ENCODE data around the gene RPL37A. TPM values are rescaled to one million over a fixed set of nuclear protein-coding genes. Genes with fewer than 3 reads are reported as not detected.
A peak's percentile ranks its signal among the peaks of the same experiment; 100 is the strongest.
"Not testable (repeated sequence)": the region's sequence is repeated elsewhere in the genome, so short reads cannot be mapped to it uniquely, and the experiment has no call there.

The RPL37A gene
- polyA plus RNA-seq, 12 donors = 3,306 to 5,343 (median 4,126) TPM; not detected in 1

DNA sequence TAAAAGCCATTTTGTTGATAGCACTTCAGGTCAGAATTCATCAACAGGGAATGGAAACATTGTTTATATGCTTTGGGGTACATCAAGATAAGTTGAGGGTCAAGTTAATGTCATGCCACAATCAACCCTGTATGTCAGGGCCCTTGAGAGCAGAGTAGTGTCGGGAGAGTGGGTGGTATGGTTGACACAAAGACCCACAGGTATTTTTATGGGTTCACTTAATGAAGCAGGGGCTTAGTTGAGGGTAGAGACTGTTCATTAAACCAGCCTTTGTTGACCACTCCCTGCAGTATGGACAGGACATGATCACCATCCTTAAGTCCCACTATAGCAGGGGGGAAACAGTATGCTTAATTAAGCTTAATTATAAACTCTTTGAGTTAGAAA lies 5.7 kb downstream of the RPL37A start:
- no peak for DNase-seq

GRCh38 chr2:216505133-216506106 lies 6.8 kb downstream of the RPL37A start:
- DNase-seq = no peak

GRCh38 chr2:216507220-216508160 lies 8.8 kb downstream of the RPL37A start:
- DNase-seq = no peak

DNA sequence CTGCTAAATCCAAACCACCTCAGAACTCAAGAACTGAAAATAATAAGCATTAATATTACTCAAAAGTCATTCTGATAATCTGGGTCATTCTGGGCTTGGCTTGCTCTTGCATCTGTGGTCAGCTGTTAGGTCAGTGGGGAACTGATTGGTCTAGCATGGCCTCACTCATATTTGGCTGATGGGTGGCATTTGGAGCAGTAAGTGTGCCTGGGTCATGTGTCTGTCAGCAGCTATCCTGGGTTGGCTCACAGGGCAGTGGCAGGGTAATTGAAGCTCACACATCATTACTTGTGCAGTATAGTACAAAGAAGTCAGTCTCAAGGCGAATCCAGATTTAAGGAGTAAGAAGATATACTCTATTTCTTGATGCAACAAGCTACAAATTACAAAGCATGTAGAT lies 9.6 kb downstream of the RPL37A start:
- DNase-seq = no peak

DNA sequence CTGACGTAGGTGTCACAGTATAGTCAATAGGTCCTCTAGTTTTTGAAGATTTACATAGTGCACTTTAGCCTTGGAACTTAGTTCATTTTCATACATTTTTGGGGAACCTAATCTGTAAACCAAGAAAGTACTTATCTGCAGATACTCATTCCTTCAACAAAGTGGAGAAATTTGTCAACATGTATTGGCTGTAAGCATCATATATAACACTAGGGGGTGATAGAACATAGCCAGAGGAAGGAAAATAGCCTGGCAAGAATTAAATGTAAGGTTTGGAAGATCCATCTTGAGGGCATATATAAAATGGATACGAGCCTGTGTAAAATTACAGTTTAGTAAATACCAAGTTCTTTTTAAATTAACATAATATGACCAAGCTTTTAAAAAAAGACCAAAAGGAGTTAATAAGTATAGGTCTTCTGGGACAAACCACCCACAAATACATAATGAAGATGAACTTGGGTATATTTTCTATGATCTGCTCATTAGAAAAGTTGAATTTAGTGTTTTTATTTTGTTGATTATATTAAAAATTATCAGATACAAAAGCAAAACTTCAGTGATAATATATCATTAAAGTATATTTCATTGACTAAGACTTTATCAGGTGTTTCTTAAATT lies 18.2 kb downstream of the RPL37A start:
- DNase-seq = no peak

DNA sequence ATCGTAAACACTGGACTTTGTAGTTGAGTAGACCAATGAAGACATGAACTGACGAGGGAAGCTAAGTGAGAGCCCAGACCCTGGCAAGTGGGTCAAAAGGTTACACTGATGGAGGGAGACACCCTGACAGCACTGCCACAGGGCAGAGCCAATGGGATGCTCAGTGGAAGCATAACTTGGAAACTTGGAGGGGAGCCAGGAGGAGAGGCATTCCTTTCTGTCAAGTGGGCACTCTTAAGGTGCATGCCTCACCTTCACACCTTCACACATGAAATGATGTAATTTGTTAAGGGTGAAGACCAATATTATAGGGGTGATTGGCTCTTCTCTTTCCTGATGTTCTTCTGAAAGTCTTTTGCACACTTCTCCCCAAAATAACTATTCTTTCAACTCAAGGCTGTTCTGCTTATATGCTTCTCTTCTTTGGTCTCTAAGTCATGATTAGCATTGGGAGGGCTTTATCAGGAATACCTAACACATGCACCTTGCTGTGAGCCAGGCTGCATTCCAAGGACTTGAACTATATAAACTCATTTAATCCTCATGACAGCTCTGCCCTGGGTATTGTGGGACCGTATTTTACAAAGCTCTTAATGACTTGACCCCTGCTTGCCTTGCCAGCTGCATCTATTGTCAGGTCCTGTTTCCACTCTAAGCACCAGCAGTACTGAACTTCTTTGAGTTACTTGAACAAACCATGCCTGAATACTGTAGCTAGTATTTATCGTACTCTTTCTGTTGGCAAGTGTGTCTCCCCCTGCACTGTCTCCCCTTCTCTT lies 19.0 kb downstream of the RPL37A start:
- DNase-seq = no peak

- not testable (repeated sequence) for DNase-seq
Measured at GRCh38 chr2:216518566-216519119, 20.0 kb downstream of the RPL37A start.

GRCh38 chr2:216519154-216519762 lies 20.6 kb downstream of the RPL37A start:
- DNase-seq = peak; percentile 84

- no peak for DNase-seq
Measured at GRCh38 chr2:216520112-216520511, 21.5 kb downstream of the RPL37A start.

DNA sequence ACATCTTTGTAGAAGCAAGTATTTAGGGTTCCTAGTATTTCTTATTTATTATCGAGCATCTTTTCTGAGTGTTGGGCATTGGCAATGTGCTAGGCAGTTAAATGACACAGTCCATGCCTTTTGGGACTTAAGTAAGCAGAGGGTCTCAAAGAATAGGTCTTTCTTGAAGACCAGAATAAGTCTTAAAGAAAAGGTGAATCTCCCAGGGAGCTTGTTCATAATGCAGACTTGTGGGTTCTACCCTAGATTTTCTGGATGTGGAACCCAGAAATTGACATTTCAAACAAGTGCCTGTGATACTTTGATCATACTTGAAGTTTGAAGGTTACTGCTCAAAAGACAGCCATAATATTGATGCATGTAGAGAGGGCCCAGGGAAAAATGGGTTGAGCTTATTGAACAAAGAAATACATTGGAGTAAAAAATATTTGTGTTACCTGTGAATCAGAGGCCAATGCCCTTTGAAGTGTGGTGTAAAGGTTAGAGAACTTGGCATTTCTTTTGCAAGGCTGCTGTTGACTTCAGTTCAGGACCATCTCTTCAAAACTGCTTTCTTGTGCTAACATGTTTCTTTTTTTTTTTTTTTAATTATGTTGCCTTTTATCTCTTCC lies 24.4 kb downstream of the RPL37A start:
- no peak for DNase-seq

DNA sequence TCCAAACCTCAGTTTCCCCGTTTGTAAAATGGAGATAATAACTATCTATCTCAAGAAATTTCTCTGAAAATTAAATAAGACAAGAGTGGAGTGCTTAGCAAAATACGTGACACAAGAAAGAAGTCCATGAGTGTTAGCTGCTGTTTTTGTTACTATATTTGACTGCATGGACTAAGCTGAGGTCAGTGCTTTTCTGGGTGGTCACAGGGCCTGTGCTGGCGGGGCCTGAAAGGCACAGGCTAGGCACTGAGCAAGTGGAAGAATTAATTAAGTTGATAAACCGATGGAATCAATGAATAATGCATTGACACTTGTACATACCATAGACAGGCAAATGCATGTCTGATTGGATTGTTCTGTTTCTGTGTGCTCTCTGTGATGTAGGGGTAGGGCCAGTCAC lies 27.3 kb downstream of the RPL37A start:
- no peak for DNase-seq

DNA sequence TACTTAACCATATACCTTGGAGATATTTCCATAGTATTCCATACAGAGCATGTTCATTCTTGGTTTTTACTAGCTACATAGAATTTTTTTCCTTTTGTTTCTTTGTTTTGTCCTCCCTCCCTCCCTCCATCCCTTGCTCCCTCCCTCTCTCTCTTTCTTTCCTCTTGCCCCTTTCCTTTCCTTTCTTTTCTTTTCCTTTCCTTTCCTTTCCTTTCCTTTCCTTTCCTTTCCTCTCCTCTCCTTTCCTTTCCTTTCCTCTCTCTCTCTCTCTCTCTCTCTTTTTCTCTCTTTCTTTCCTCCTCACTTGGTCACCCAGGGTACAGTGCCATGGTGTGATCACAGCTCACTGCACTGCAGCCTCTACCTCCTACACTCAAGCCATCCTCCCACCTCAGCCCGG lies 28.3 kb downstream of the RPL37A start:
- no peak for DNase-seq

DNA sequence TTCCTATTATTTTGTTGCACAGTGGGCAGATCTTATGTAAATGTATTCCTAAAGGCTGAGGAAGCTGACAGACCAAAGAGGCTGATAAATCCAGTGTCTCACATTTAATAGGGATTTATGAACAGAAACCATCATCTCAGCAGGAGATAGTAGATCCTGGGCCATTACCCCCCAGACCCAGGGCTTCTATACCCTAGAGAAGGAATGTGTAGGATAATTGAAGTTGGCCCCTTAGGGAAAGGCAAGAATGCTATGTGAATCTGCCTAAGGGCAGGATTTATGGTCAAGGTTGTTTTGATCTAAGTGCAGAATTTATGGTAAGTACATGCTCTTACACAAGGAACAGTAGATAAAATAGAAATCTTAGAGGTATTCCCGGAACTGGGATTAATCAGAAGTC lies 29.0 kb downstream of the RPL37A start:
- DNase-seq = no peak

GRCh38 chr2:216532562-216532961 lies 33.9 kb downstream of the RPL37A start:
- DNase-seq = no peak

- DNase-seq = no peak
Measured at GRCh38 chr2:216533609-216534008, 35.0 kb downstream of the RPL37A start.

DNA sequence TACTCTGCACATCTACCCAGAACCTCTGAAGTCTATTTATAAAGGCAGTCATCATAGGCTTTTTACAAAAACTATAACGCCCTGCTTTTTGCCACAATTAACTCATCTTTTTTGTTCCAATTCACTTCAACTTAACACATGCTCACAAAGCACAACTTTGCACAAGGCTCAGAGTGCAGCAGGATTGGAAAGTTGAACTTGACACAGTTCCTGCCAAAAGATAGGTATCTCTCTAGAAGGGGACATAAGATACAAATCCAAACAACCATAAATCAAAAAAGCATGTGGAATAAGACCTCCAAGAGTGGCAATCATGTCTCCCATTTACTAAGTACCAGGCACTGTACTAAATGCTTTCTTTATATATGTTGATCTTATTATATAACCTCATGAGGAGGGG lies 36.2 kb downstream of the RPL37A start:
- DNase-seq = no peak

GRCh38 chr2:216535454-216535995 lies 36.9 kb downstream of the RPL37A start:
- no peak for DNase-seq

GRCh38 chr2:216536734-216537210 lies 38.1 kb downstream of the RPL37A start:
- peak; percentile 63 for DNase-seq

GRCh38 chr2:216537366-216537765 lies 38.7 kb downstream of the RPL37A start:
- DNase-seq = no peak

GRCh38 chr2:216538538-216538937 lies 39.9 kb downstream of the RPL37A start:
- no peak for DNase-seq
